Fibroblast of lung (primary cell): Measurements from ENCODE around the gene FAAH2. TPM values are rescaled to one million over a fixed set of nuclear protein-coding genes. Genes with fewer than 3 reads are reported as not detected.

Experiments
- DNase-seq, 2 donors: peaks; one replicate each; pipeline versions ENCODE4 v3.0.0 to v3.0.0-alpha.2; 2010; ENCODE audit warnings: low read depth in 2 of 2
- H2AFZ ChIP-seq: 2 replicates; pipeline ENCODE4 v1.5.1; 2012; ENCODE audit warnings: low read length, control low read depth, inconsistent platforms
- H3K27ac ChIP-seq: 2 replicates; pipeline ENCODE4 v1.5.1; 2011; ENCODE audit warnings: low read length, control low read depth; ENCODE audit not compliant: insufficient read depth
- H3K27me3 ChIP-seq: 2 replicates; pipeline ENCODE4 v1.5.1; 2011; ENCODE audit warnings: mild to moderate bottlenecking, low read length; ENCODE audit not compliant: control insufficient read depth, insufficient read depth
- H3K36me3 ChIP-seq: 2 replicates; pipeline ENCODE4 v1.5.1; 2011; ENCODE audit warnings: low read length; ENCODE audit not compliant: control insufficient read depth, insufficient read depth
- H3K4me1 ChIP-seq: 2 replicates; pipeline ENCODE4 v1.5.1; 2011; ENCODE audit warnings: low read length; ENCODE audit not compliant: control insufficient read depth, insufficient read depth; ENCODE audit errors: extremely low read depth
- H3K4me2 ChIP-seq: 2 replicates; pipeline ENCODE4 v1.5.1; 2011; ENCODE audit warnings: low read length, control low read depth; ENCODE audit not compliant: insufficient read depth; ENCODE audit errors: extremely low read depth
- H3K4me3 ChIP-seq, 4 experiments: fragments of 200-600 bp in 1 of 4; sonication (generic) in 1 of 4; replicated peaks in 1 of 4; 2 replicates each; pipeline ENCODE4 v1.5.1; 2011 to 2016; ENCODE audit warnings: low read length in 4 of 4, low read depth in 3 of 4, mild to moderate bottlenecking in 3 of 4, control low read depth in 2 of 4, inconsistent platforms in 1 of 4, mixed read lengths in 1 of 4; ENCODE audit not compliant: insufficient read depth in 1 of 4; ENCODE audit errors: control extremely low read depth in 1 of 4
- H3K79me2 ChIP-seq: 2 replicates; pipeline ENCODE4 v1.5.1; 2012; ENCODE audit warnings: mild to moderate bottlenecking, low read length, inconsistent platforms; ENCODE audit not compliant: control insufficient read depth, insufficient read depth
- H3K9ac ChIP-seq: 2 replicates; pipeline ENCODE4 v1.5.1; 2011; ENCODE audit warnings: mild to moderate bottlenecking, low read length, control low read depth; ENCODE audit not compliant: insufficient read depth
- H3K9me3 ChIP-seq: 2 replicates; pipeline ENCODE4 v1.5.1; 2012; ENCODE audit warnings: low read depth, low read length; ENCODE audit not compliant: control insufficient read depth, insufficient read depth
- H4K20me1 ChIP-seq: 2 replicates; pipeline ENCODE4 v1.5.1; 2011; ENCODE audit warnings: low read length; ENCODE audit not compliant: control insufficient read depth, insufficient read depth; ENCODE audit errors: extremely low read depth
- CTCF ChIP-seq, 2 donors: IDR thresholded peaks in 1 of 2; conservative IDR thresholded peaks in 1 of 2; 1 replicate in 1 of 2; 2 replicates in 1 of 2; pipeline ENCODE4 v1.5.1; 2011 to 2012; ENCODE audit warnings: low read length in 2 of 2, control low read depth in 1 of 2, inconsistent platforms in 1 of 2, low read depth in 1 of 2, mild to moderate bottlenecking in 1 of 2
- EZH2 ChIP-seq: IDR thresholded peaks from 2 replicates; pipeline ENCODE4 v1.5.1; 2012; ENCODE audit warnings: low read length, control low read depth, mild to moderate bottlenecking; ENCODE audit errors: missing control alignments
- polyA plus RNA-seq, 2 donors: library from polyadenylated mRNA; depleted of rRNA in 1 of 2; stranded (reverse) in 1 of 2; unstranded in 1 of 2; fragments of >200 nt; gene quantifications; 2 replicates each; pipeline ENCODE4 v1.2.1, GENCODE V29; 2011 to 2012; ENCODE audit warnings: missing spikeins in 1 of 2
- total RNA-seq: library from RNA; depleted of rRNA; stranded (reverse); fragments of >200 nt; gene quantifications from 2 replicates; pipeline ENCODE4 v1.2.1, GENCODE V29; 2014

The FAAH2 gene
- total and polyA plus RNA-seq, 2 donors (not counting 1 experiment from before 2014, with no cell fraction given), result 0.02 to 0.33 TPM

- no peaks in the 10 kb centered on the region for H4K20me1 ChIP-seq
- no peaks in the 10 kb centered on the region for H3K4me1 ChIP-seq
- DNase-seq, result no peak
- H2AFZ ChIP-seq, result no peak overlapping the region
- H3K79me2 ChIP-seq, result no peaks in the 10 kb centered on the region
- no peak overlapping the region for H3K4me2 ChIP-seq
- no peak overlapping the region for H3K27ac ChIP-seq
- H3K4me3 ChIP-seq, result no peak overlapping the region
- H3K9ac ChIP-seq, result no peak overlapping the region
- TF ChIP-seq CTCF (conservative IDR thresholded peaks at IDR 0.05 in 1 of 2, IDR thresholded peaks at IDR 0.05 in 1 of 2; ENCODE audit: low read depth in 1 of 2, low read length in 2 of 2) (no peak), EZH2 (no peak)
- H3K36me3 ChIP-seq, result no peaks in the 10 kb centered on the region
- H3K9me3 ChIP-seq, result no peaks in the 10 kb centered on the region
- H3K27me3 ChIP-seq, result no peaks in the 10 kb centered on the region
These were observed 165.0 kb downstream of the FAAH2 start for GRCh38 chrX:57451426-57452020.

- no peak overlapping the region for H3K4me3 ChIP-seq
- TF ChIP-seq CTCF (conservative IDR thresholded peaks at IDR 0.05 in 1 of 2, IDR thresholded peaks at IDR 0.05 in 1 of 2; ENCODE audit: low read depth in 1 of 2, low read length in 2 of 2) (no peak), EZH2 (no peak)
- H3K79me2 ChIP-seq, result no peaks in the 10 kb centered on the region
- H2AFZ ChIP-seq, result no peak overlapping the region
- no peaks in the 10 kb centered on the region for H4K20me1 ChIP-seq
- no peak overlapping the region for H3K27ac ChIP-seq
- no peaks in the 10 kb centered on the region for H3K27me3 ChIP-seq
- no peaks in the 10 kb centered on the region for H3K4me1 ChIP-seq
- no peak overlapping the region for H3K9ac ChIP-seq
- no peak for DNase-seq
- no peaks in the 10 kb centered on the region for H3K36me3 ChIP-seq
- no peaks in the 10 kb centered on the region for H3K9me3 ChIP-seq
- no peak overlapping the region for H3K4me2 ChIP-seq
These were observed 167.4 kb downstream of the FAAH2 start for GRCh38 chrX:57453901-57454300.

GRCh38 chrX:57481514-57481913 is 195.0 kb downstream of the FAAH2 start:
- no peak for DNase-seq
- Histone ChIP-seq H2AFZ (no peak overlapping the region), H3K4me1 (no peaks in the 10 kb centered on the region), H3K4me3 (no peak overlapping the region), H3K79me2 (no peaks in the 10 kb centered on the region), H3K36me3 (no peaks in the 10 kb centered on the region), H3K27me3 (no peaks in the 10 kb centered on the region), H4K20me1 (no peaks in the 10 kb centered on the region), H3K9me3 (no peaks in the 10 kb centered on the region), H3K4me2 (no peak overlapping the region), H3K9ac (no peak overlapping the region), H3K27ac (no peak overlapping the region)
- TF ChIP-seq EZH2 (no peak), CTCF (conservative IDR thresholded peaks at IDR 0.05 in 1 of 2, IDR thresholded peaks at IDR 0.05 in 1 of 2; ENCODE audit: low read depth in 1 of 2, low read length in 2 of 2) (no peak)
